ENCODE results near the gene LDLRAP1.

The LDLRAP1 gene

DNA sequence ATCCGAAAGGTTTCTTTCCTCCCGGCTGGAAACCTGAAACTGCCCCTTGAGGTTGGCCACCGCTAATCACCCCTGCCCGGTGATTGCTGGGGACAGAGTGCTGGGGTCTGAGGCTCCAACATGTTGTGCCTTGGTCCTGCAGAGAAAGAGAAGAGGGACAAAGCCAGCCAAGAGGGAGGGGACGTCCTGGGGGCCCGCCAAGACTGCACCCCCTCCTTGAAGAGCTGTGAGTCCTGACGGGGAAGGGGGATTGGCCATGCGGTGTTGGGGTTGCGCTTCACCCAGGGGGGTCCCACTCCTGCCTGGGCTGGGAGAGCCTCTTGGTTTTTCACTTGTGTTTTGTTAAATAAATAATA is 19.5 kb downstream of the LDLRAP1 start:
- no peak for DNase-seq (ENCODE audit: low spot score)

DNA sequence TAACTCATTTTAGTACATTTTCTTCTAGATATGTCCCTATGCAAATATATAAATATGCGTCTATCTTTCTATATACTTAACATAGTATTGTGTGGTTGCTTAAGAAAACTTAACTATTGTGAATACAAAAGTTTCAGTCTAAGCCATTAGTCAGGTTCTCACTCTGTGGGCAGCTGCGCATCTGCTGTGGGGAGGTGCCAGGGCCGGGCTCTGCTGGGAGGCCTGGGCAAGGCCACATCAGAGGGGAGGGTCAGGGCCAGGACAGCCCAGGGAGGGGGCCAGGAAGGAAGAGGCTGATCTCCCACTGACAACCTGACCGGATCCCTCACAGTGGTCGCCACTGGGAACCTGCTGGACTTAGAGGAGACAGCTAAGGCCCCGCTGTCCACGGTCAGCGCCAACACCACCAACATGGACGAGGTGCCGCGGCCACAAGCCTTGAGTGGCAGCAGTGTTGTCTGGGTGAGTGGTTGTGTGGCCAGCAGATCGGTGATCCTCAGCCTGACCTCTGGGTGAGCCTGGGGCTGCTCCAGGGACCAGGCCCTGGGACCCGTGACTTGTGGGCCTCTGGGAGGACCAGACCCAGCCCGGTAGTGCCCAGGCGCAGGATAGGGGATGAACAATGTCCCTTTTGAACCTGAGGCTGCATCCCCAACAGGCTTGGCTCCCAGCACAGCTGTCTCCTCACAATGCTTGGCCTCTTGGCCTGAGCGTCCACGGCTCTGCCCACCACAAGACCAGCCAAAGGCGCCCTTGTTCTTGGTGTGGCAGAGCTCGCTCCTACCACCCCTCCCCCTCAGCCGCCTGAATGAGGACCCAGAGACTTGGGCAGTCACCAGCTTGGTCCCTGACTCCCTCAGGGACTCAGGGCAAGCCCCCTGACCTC is 20.2 kb downstream of the LDLRAP1 start:
- DNase-seq (ENCODE audit: low spot score) = no peak

DNA sequence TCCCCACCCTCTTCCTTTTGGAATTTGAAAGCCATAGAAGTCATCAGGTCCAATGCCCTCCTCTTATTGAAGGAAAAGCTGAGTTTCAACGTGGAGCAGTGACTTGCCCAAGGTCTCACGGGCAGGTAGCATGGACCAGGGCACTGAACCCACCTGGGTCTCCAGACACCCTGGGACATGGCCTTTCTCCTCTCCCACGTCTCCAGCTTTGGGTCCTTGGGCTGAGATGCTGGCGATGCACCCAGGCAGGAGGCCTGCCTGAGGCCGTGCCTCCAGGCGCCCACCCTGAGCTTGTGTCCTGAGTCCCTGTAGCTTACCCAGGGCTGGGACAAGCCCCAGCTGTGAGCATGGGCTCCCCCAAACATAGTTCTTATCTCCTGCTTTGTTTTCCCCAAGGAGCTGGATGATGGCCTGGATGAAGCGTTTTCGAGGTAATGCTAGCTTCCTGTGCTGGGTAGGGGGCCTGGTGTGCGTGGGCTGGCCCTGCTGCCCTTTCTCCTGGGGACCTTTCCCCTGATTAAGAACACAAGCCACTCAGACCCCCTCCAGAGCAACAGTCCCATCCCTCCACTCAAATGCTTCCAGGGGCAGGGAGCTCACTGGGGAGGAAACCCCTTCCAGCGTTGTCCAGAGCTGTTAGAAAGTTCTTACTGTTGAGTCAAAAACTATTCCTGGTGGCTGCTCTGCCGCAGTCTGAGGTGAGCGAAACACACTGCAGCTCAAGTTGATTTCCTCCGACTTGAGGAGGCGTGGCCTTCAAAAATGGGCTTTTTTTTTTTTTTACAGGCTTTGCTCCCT is 21.6 kb downstream of the LDLRAP1 start:
- DNase-seq (ENCODE audit: low spot score) = no peak

DNA sequence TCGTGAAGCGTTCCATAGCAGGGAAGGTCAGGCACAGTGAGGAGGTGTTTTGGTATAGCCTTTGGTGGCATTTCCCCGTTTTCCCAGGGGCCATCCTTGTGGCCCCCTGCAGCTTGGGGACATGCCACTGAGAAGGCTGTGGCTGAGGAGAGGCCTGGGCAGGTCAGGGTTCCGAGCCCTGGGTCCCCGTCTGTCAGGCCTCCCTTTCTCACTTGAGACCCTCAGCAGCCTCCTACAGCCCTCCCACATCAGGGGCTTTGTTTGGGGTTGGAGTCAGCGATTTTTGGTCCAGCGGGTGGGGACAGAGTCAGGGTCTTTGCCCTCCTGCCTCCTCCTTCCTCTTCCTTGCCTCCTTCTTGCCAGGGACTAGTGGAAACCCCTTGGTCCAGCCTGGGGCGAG is 22.2 kb downstream of the LDLRAP1 start:
- no peak for DNase-seq (ENCODE audit: low spot score)

DNA sequence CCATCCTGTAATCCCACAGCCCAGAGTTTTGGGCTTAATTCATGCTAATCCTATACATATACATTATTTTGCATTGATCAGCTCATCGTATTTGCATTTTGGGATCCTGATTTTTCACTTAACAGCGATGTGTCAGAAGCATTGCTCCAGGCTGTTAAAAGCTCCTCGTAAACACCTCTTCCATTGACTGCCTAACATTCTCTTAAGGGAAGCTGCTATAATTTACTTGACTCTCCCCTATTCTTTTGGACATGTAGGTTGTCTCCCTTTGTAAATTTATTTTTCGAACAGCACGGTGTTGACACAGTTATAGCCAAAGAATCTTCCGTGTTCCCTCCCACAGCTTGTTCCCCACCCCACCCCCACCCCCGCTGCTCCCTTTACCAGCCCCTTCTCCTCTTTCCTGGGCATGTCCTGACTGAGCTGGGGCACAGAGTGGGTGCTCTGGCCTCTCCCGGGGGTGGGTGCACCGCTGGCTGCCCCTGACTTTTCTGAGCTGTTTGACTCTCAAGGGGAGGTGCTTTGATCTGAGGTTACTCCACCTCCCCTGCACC is 22.8 kb downstream of the LDLRAP1 start:
- DNase-seq (ENCODE audit: low spot score) = no peak

DNA sequence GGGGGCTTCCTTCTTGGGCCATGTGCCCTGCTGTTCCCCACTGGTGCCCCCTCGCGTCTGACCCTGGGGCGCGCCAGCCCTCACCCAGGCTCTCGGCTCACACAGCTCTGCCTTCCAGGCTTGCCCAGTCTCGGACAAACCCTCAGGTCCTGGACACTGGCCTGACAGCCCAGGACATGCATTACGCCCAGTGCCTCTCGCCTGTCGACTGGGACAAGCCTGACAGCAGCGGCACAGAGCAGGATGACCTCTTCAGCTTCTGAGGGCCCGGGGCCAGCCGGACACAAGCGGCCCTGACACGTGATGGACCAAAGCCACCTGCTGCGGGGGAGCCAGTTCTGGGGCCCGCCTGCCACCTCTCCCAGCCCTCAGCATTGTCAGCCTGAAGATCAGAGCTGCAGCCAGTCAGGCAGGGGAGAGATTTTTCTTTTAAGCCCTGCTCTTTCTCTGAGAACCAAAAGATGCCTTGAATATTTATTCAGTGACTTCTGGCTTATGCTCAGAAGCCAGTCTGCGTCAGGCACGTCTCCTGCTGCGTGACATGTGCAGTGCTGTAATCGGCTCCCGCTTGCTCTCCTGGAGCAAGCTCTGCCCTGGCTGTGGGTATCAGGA is 23.4 kb downstream of the LDLRAP1 start:
- DNase-seq (ENCODE audit: low spot score) = no peak

DNA sequence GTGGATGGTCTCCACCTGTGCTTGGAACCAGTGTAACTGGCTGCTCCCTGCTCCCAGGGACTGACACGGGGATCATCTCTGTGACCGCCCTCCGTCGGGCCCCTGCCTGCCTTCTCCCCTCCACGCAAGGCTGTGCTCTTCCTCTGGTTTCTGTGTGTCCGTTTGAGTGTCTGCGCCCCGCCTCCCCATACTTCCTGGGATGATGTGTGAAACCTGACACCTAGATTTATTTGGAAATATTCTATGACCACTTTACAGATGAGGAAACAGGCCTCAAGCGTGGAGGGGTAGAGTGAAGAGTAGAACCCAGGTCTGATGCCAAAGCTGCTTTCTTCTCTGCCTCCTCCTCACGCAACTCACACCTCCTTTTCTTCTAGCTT is 24.3 kb downstream of the LDLRAP1 start:
- no peak for DNase-seq (ENCODE audit: low spot score)

DNA sequence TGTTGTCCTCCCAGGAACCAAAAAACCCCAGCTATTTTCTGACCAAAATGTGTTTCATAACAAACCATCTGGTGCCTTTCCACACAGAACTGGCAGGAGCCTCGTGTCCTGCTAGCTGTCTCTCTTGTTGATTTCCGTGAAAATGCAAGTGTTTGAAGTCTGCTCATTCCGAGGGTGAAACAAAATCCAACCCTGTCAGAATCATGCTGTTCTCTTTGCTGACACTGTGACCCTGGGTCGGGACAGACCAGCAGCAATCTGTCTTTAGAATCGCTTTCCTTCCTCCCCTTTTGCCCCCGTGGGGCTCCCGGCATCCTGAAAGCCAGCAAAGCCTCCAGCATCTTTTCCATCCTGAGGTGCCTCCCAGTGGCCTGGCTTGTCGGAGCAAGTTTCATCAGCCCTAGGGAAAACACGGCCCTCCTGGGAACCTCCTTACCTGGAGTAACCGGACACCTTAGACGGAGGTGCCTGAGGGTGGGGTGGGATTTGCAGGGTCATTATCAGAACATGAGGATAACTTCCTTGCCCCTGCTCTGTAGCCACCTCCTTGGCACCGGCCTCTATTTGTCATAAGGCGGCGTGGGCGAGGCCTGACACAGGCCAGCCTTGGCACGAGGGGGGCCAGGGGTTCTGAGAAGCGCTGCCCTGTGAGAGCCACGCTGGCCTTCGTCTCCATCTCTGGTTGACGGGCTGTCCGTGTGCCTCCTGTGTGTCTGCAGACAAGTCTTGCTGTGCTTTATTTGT is 24.9 kb downstream of the LDLRAP1 start:
- no peak for DNase-seq (ENCODE audit: low spot score)

DNA sequence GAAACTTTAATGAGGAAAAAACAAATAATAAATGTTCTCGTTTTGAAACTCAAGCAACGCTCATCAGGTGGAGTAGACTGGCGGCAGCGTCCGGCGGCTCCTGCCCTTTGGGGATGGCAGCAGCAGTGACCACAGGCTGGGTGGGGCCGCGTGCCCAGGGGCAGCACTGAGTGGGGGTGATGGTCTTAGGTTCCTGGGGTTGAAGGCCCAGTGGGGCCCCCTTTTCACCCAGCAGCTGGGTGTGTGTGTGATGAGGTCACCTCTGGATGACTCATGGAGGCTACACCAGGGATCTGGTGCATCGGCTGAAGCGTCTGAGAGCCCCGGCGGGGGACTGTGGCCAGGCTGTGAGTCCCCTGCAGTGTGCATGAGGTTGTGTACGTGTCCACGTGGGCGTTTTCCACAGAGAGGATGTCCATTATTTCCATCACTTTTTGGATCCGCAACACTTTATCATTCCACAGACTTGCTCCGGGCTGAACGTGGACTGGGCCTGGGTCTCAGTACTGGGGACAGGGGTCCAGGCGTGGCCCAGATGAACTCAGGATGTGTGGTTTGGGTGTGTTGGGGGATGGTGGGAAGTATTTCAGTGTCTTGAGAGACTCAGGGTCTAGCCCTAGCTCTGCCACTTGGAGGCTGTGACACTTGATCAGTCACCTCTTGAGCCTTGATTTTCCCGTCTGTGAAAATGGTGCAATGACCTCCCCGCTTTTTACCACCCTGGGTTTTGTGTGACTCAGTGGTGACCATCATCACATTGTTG is 25.6 kb downstream of the LDLRAP1 start:
- DNase-seq (ENCODE audit: low spot score) = no peak

DNA sequence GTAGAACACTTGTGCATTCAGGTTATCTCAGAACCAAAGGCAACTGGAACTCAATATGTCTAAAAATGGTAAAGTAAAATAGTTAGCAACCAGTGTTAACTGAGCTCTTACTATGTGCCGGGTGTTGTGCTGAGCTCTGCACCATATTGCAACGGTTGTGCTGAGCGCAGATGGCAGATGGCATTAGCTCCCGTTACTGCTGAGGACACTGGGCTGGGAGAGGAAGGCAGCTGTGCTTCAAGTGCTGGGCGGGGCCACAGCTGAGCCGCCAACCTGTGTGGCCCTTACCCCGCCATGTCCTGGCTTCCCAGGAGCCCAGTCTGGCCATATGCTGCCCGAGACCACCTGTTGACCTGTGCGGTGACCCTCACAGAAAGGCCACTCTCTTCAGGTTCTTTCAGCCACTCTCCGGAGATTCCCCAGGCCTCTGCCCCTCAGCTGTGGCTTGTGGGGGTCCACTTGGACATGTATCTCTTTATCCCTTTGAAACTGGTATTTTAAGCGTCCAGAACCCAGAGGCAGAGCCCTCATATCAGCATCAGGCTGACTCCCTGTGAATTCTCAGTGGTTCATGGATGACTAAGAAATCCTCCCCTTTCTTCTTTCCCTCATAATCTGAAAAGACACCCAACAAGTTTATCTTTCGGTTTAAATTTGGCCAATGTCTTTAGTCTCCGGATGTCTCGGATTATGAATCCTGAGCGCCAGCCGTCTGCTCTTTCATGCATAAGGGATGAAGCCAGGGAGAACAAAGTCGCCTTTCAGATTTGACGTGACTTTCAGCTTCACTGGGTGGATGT is 26.4 kb downstream of the LDLRAP1 start:
- no peak for DNase-seq (ENCODE audit: low spot score)

DNA sequence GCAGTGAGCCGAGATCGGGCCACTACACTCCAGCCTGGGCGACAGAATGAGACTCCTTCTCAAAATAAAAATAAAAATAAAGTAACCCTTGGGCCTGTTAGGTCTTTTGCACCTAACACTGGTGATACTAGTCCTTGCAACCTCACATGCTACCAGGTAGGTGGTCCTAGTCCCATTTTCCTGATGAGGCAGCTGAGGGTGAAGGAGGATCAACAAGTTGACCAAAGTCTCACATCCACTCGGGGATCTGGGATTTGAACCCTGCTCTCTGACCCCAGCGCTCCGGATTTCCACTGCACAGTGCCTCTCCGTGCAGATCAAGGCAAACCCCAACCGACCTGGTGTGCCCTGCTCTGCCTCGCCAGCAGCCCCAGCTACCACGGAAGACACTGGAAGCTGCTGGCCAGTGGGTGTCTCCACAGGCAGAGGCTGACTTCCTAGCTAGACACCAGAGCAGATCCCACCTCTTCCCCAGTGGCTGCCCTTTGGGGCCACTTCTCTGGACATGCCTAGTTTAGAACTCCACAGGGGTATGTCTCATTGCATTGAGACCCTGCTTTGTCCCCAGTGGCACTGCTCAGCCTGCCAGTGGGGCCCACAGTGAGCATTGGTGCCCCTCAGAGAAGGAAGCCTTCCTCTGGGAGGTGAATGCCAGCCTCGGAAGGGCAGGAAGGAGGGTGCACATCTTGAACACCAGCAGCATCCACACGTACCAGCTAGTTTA is 27.6 kb downstream of the LDLRAP1 start:
- no peak for DNase-seq (ENCODE audit: low spot score)

DNA sequence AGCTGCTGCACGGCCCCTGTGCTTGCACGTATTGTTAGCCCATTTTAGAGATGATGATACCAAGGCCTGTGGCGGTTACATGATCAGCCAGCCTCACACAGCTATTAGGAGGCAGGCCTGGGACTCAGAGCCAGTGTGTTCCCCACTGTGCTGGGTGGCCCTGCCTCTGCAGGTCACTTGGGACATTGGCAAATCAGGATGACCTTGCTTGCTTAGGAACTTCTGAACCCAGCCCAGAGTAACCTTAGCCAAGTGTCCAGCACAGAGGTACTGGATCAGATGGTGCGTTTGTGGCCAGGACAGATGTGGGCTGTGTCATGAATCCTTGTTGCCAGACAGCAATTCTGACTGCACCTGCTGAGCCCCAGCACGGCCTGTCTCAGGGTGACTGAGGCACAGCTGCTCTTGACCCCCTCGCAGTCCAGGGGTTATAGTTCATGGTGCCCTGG is 28.1 kb downstream of the LDLRAP1 start:
- no peak for DNase-seq (ENCODE audit: low spot score)

DNA sequence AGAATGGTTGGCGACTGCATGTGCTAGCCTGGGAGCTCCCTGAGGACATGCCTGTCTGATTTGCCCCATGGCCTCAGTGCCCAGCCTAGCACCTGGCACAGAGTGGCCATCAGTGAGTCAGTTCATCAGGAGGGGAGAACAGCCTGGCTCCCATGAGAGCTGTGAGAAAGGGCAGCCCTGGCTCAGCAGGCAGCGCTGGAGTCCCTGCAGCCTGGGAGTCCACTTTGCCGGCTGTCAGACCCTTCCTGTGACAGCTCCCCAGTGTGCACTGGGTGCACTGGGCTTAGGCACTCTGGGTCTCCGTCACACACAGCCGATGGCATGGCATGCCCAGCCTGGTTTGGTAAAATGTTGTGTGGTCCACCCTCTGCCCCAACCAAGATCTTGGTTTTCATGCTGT is 28.7 kb downstream of the LDLRAP1 start:
- DNase-seq (ENCODE audit: low spot score) = no peak

DNA sequence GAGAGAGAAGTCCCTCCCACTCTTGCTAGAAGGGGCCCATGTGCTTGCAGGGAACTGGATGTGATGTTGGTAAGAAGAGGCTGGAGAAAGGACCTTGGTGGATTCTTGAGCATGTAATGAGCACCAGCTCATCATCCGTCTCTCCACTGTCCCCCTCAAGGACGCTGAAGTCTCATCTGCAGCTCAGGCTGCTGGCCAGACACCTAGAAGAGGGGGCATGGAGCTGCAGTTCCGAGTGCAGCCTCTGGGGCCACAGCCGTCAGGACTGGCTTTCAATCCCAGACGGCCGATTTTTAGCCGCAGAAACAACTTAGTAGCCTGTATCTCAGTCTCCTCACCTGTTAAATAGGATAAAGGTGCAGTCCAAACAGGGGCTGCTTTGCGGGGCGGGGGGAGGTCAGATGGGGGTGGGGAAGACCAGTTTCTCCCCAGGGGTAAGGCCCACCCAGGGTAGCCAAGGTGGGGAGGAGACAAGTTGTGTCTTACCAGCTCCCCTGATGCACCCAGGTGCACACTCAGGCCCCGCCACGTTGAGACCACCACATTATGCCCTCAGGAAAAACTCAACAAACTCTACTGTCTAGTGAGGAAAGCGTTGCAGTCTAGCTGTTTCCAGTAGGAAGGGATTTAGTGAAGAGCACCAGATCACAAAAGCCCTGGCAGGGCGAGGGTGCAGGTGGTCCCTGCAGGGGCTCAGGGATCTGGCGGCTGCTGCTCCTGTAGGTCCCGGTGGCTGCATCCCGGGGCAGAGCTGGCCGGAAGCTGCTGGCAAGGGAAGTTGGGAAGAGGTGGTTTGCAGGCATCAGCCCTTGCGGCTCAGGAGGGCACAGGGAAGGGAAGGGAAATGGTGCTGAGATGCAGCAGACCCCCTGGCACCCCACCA is 29.5 kb downstream of the LDLRAP1 start:
- DNase-seq (ENCODE audit: low spot score) = peak; percentile 29

DNA sequence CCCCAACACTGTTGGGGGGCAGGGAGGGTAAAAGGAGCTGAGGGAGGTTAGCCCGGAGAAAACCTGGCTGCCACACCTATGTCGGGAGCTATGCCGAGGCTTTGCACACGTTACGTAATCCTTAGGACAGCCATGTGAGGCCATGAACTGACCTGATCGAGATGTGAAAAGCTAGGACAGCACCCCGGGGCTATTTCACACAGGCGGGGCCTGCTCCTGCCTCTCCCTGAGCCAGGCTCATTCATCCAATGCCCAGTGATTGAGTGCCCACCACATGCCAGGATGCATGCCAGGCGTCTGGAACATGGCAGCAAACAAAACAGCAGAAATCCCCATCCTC is 30.2 kb downstream of the LDLRAP1 start:
- no peak for DNase-seq (ENCODE audit: low spot score)

DNA sequence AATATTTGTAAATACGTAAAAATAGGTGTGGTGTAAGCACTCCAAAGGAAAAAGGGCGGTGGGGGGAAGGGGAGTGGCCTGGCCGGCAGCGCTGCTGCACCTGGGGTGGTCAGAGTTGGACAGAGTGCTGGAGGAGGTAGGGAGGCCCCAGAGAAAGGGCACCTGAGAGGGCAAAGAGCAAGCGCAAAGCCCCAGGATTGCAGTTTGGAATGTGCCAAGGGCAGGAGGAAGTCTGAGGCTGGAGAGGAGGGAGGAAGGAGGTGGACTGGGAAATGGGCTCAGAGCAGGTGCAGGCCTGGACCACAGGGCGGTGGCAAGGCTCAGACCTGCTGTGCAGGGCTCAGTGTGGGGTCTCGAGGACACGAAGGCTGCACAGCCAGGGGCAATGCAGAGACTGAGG is 30.6 kb downstream of the LDLRAP1 start:
- no peak for DNase-seq (ENCODE audit: low spot score)

DNA sequence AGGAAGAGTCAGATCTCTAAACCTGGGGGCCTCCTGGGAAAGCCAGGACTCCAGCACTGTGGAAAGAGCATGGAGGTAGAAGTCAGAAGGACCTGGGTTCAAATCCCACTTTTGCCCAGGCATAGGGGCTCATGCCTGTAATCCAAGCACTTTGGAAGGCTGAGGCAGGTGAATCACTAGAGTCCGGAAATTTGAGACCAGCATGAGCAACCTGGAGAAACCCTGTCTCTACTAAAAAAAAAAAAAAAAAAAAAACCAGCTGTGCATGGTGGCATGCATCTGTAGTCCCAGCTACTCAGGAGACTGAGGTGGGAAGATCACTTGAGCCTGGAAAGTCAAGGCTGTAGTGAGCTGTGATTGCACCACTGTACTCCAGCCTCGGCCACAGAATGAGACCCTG is 31.8 kb downstream of the LDLRAP1 start:
- DNase-seq (ENCODE audit: low spot score) = no peak

DNA sequence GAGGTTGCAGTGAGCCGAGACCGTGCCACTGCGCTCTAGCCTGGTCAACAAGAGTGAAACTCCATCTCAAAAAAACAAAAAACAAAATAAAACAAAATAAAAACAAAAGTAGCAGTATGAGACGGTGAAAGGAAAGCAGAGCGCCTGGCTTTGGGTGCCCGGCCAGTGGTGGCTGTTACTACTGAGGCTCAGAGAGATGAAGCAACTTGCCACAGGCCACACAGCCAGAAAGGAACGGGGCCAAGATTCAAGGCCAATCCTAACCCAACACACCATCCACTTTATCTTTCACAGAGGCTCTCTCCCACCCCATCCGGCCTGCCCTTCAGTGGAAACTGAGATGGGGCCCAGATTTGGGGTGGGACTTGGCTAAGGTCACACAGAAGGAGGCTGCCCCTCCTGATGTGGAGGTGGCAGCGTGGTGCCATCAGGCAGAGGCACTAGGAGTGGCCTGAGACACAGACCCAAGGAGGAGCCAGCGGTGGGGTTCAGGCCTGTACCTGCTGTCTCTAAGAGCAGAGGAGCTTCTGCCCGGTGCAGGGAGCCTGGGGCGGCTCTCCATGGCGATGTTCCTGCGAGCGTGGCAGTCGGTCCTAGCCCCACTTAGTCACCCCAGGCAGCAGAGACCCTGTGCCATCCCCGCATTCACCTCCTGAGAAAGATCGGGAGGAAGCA is 33.2 kb downstream of the LDLRAP1 start:
- DNase-seq (ENCODE audit: low spot score) = no peak
